ENCODE measurements around the gene NES. TPM values are rescaled to one million over a fixed set of nuclear protein-coding genes. Genes with fewer than 3 reads are reported as not detected.

The NES gene
- total RNA-seq, 1 experiment from 2014 or later: 168 TPM

DNA sequence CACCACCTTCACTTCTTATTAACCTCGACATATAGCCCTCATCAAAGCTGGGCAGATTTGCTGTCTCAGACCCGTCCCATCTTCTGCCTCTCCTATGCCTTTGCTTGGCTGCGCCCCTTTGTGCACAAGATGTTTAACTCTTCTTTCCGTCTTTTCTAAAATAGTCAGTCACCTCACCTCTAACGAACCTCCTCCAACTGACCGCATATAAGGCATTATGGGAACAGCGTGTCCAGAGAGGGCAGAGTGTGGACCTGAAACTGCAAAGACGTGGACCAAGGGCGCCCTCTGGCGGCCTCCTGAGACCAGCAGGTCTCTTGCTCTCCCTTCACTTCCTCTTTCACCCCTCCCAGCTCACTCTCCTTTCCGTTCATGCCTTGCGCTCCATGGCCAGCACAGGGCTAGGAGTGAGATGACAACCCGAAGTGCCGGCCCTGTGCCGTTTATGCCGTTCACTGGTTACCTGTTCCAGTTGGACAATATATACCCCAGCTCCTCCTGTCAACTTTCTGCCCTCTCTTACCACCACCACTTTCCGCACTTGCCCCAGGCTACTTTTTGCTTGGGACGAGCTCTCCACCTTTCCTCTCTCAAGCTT is 48.6 kb upstream of the NES start:
- H3K14ac ChIP-seq (ENCODE audit: insufficient read depth, low read length): no peak overlapping the region
- peaks cover 21% of the 10 kb centered on the region for H3K79me1 ChIP-seq (ENCODE audit: insufficient read depth, low read depth, low read length, poor library complexity, severe bottlenecking)
- no peak overlapping the region for H2BK120ac ChIP-seq (ENCODE audit: low read depth, low read length, poor library complexity, severe bottlenecking)
- H3K27ac ChIP-seq (ENCODE audit: insufficient read length, low read depth, low read length): no peak overlapping the region
- no CpG with 5 or more reads among the region's 18 CpGs for WGBS (ENCODE audit: extremely low coverage, insufficient read length, low lambda C conversion rate)
- H3K23ac ChIP-seq (ENCODE audit: insufficient read length, low read depth, low read length): no peak overlapping the region
- peaks cover 24 to 34% (median 32%) of the 10 kb centered on the region in 3 experiments for H3K36me3 Mint-ChIP-seq (ENCODE audit: insufficient read depth in 1 of 3, low read depth in 3 of 3)
- no peaks in the 10 kb centered on the region for H3K23me2 ChIP-seq (ENCODE audit: insufficient read length, low read depth, low read length, poor library complexity, severe bottlenecking)
- peaks cover 27% of the 10 kb centered on the region; the same call in 1 of the 2 replicates for H3K79me2 ChIP-seq (ENCODE audit: insufficient read depth, low read length)
- no peaks in the 10 kb centered on the region for H3K27me3 ChIP-seq (ENCODE audit: insufficient read depth, low read length)
- H4K8ac ChIP-seq (replicated peaks; ENCODE audit: insufficient read length, low read depth, low read length): no peak overlapping the region
- no peaks in the 10 kb centered on the region; the same call in 1 of the 2 replicates for H3K27me3 Mint-ChIP-seq (ENCODE audit: low read depth)
- H3T11ph ChIP-seq (ENCODE audit: low read length): no peak overlapping the region
- peaks cover 3% of the 10 kb centered on the region for H4K20me1 ChIP-seq (ENCODE audit: control insufficient read depth, insufficient read depth, insufficient read length)
- no peaks in the 10 kb centered on the region for H3K9me3 ChIP-seq (ENCODE audit: control insufficient read depth, low read depth, low read length)
- peaks cover 10 to 14% of the 10 kb centered on the region in 2 experiments for H3K4me1 Mint-ChIP-seq
- no peak overlapping the region for H3K4ac ChIP-seq (ENCODE audit: low read depth, low read length)
- no peak overlapping the region for H2BK20ac ChIP-seq (ENCODE audit: low read depth, low read length, poor library complexity, severe bottlenecking)
- H3K56ac ChIP-seq (ENCODE audit: insufficient read length, low read depth, low read length): no peak overlapping the region
- H3K4me3 Mint-ChIP-seq: no peak overlapping the region
- H2BK15ac ChIP-seq (ENCODE audit: low read depth, low read length): no peak overlapping the region
- H2AFZ ChIP-seq (ENCODE audit: low read length): no peak overlapping the region
- no peaks in the 10 kb centered on the region for H3K9me3 Mint-ChIP-seq
- H3K27ac Mint-ChIP-seq: no peak overlapping the region
- H2AK5ac ChIP-seq (ENCODE audit: insufficient read length, low read length): no peak overlapping the region
- peak overlapping the region; percentile 57 for H3K4me2 ChIP-seq (ENCODE audit: insufficient read depth, insufficient read length, low read length)
- H3K18ac ChIP-seq (ENCODE audit: insufficient read length, low read depth, low read length): no peak overlapping the region
- no peak overlapping the region for H2BK12ac ChIP-seq (ENCODE audit: insufficient read length, low read depth, low read length)
- H4K5ac ChIP-seq (ENCODE audit: insufficient read length, low read depth, low read length): no peak overlapping the region
- peaks cover 5% of the 10 kb centered on the region for H3K4me1 ChIP-seq (ENCODE audit: insufficient read depth, low read length)
- no peak overlapping the region for H2BK5ac ChIP-seq (ENCODE audit: insufficient read length, low read length)
- no peak overlapping the region for H3K9ac ChIP-seq (ENCODE audit: extremely low read depth, insufficient read length, low read length)
- peak; percentile 90 for DNase-seq
- H4K91ac ChIP-seq (ENCODE audit: insufficient read length, low read depth, low read length): no peak overlapping the region
- TF ChIP-seq, protein P1, sequence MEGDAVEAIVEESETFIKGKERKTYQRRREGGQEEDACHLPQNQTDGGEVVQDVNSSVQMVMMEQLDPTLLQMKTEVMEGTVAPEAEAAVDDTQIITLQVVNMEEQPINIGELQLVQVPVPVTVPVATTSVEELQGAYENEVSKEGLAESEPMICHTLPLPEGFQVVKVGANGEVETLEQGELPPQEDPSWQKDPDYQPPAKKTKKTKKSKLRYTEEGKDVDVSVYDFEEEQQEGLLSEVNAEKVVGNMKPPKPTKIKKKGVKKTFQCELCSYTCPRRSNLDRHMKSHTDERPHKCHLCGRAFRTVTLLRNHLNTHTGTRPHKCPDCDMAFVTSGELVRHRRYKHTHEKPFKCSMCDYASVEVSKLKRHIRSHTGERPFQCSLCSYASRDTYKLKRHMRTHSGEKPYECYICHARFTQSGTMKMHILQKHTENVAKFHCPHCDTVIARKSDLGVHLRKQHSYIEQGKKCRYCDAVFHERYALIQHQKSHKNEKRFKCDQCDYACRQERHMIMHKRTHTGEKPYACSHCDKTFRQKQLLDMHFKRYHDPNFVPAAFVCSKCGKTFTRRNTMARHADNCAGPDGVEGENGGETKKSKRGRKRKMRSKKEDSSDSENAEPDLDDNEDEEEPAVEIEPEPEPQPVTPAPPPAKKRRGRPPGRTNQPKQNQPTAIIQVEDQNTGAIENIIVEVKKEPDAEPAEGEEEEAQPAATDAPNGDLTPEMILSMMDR (conservative IDR thresholded peaks at IDR 0.05): peak; percentile 99

Data from H9 (cell line).